ENCODE results near the gene CDK3.

CDK3 gene

GRCh38 chr17:76014100-76014924 lies 13.7 kb downstream of the CDK3 start:
- peak; percentile 75 for DNase-seq

DNA sequence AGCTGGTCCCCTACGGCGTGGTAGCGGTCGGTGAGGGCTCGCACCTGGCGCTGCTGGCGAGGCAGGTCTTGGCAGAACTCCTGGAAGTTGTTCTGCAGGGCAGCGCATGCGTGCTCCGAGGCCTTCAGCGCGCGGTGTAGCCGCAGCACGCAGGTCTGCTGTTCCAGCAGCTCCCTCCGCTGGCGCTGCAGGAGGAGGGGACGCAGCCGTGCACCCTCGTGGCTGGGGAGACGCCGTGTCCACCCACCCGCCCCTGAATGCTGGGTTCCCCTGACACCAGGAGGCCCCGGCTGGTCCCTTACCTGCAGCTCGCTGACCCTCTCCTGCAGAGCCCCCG lies 14.2 kb downstream of the CDK3 start:
- DNase-seq, result no peak

DNA sequence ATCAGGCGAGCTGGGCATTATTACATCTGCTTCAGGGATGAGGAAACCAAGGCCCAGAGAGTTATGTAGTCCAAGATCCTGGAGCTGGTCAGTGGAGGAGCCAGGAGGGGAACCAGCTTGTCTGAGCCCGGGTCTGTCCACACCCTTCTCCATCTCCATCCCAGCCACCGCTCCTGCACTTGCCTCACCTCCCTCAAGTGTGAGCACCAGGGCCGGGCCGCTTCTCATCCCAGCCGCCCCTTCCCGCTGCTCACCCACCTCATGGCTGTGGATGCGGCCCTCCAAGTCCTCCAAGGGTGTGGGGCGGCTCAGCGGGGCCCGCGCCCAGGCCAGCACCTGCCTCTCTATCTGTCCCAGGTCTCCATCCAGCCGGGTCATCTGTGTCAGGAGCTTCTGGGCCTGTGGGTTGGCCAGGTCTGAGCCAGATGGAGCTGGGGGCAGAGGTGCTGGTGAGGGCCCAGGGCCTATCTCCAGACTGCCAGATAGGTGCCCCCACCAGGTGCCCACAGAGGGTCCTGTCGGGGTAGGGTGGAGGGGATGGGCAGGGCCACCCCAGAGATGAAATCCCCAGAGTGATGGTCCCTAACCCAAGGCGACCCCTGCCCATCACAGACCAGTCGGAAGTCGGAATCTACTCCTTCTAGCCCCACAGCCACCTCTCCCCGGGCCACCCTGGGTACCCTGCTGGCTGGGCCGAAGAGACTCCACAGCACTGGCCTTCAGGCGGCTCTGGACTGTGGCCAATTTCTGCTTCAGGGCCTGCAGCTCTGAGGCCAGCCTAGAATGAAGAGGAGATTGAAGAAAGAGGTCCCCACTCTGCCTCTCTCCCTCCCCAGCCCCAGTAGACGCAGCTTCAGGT lies 17.1 kb downstream of the CDK3 start:
- no peak for DNase-seq

DNA sequence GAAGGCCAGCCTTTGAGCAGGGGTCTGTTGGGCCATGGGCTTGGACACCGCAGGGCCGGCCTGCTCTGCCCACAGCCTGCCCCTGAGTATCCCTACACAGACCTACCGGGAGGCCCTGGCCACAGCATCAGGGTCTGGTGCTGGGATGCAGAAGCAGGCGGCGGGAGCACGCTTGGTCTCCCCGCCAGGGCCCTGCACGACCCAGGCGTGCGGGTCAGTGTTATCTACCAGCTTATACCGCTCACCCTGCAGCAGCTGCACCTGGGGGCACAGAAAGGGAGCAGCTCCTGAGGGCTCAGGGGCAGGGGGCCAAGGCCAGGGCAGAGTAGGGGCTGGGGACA lies 17.7 kb downstream of the CDK3 start:
- no peak for DNase-seq

DNA sequence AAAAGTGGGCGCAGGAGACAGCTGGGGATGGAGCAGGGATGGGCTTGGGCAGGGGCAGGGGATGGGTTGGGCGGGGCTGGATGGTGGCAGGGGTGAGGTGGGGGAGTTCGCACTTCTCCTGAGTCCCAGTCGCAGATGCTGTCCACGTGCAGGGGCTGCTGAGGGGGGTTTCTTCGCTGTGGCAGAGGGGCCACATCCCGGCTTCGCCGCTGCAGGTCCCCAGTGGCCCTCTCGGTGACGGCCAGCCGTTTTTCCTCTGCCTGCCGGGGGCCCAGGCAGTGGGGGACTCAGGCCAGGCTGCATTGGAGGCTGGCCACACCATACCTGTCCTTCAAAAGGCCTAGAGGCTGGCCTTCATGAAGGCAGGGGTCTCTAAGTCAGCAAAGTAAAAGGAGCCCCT lies 18.1 kb downstream of the CDK3 start:
- DNase-seq, result no peak

GRCh38 chr17:76019833-76020467 lies 19.3 kb downstream of the CDK3 start:
- no peak for DNase-seq

DNA sequence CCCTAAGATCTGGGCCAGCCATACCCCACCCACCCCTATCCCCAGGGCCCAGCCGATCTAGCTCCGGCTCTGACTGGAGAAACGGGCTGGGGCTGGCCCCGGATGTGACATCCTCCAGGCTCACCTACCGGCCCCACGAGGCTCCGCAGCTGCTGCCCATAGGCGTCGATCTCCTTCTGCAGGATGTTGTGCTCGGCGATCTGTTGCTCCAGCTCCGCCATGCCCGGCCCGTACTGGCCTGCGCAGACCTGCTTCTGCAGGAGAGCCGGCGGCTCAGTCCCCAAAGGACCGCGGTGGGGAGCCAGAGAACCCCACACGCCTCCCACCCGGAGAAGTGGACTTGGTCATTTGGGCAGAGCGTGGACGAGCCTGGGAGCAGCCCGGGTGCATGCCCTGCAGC lies 21.6 kb downstream of the CDK3 start:
- DNase-seq, result no peak

GRCh38 chr17:76022973-76023899 lies 22.6 kb downstream of the CDK3 start:
- DNase-seq, result no peak

DNA sequence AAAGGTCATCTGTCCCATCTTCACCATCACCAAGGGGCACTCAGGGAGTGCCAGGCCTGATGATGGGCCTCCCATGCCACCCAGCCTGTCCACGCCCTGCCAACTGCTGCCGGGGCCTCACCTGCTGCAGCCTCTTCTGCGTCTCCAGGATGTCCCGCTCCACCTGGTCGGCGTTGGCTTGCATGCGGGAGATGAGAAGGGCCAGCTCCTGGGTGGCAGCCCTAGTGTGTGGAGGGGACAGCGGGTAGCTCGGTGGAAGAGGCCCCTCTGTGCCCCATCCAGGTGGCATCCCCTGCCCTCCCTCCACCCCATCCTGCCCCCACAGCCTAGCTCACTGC lies 23.2 kb downstream of the CDK3 start:
- no peak for DNase-seq

DNA sequence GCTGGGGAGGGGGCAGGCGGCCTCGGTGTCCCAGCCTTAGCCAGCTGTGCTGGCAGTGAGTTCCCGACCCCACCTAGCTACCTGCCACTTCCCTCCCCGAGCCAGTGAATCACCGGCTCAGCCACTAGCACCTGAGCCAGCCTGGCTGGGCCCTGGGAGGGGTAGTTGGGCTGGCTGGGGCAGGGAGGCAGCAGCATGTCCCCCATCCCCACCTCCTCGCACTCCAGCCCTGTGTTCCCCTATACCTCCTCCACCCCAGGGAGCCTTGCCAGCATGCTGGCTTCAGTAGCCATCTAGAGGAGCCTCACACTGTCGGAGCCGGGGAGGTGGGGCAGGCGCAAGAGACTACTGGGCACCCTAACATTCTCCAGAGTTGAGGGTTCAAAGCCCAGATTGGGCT lies 23.7 kb downstream of the CDK3 start:
- no peak for DNase-seq

GRCh38 chr17:76025294-76025693 lies 24.6 kb downstream of the CDK3 start:
- no peak for DNase-seq

GRCh38 chr17:76026714-76027158 lies 26.1 kb downstream of the CDK3 start:
- DNase-seq, result no peak

DNA sequence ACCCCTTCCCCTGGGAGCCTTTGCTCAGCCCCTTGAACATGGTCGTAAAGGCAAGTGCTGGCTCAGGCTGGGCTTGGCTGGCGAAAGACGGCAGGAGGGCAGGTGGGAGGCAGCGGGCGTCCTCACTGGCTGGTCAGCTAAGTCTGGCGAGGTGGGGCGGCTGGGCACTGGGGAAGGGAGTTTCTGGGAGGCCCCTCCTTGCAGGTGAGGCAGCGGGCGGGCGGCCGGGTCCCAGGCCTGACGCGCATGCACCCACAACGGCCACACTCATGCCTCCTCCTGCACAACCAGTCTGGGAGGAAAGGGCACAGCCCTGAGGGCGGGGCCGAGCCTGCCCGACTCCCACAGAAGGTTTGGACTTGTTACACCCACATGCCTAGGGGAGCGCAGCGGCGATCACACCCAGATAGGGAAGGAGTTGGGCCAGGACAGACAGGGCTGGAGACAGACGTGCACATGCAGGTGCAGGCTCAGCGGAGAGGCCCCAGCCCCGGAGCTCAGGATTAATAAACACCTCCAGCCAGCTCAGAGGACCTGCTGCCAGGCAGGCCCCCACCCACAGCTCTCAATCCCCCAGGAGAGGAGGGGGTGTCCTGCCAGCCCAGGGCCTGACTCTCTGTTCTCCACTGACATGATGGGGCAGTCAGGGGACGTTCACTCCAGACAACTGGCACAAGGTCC lies 26.6 kb downstream of the CDK3 start, which contains the start of gene EVPL:
EVPL (minus strand) TSS at position 148 of the 681 bp plus-strand sequence; CDS start at position 40, 108 bp downstream.
- peak; percentile 73 for DNase-seq

- no peak for DNase-seq
These were observed 31.6 kb downstream of the CDK3 start for GRCh38 chr17:76032073-76032779.

DNA sequence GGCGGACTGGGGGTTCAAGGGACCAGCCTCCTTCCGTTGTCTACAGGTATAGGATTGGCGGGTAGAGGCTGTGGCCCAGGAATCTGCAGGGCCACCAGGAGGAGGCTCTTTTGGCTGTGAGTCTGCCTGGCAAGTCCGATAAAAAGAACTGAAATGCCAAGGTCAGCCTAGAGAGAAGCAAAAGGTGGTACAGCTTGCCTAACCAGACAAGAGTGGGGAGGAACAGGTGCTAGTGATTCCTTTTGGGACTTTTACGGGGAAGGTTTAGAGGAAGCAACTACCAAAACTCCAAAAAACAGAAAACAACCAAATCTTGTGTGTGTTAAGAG lies 32.1 kb downstream of the CDK3 start:
- no peak for DNase-seq

- no peak for DNase-seq
These were observed 32.5 kb downstream of the CDK3 start for GRCh38 chr17:76033139-76033538.

DNA sequence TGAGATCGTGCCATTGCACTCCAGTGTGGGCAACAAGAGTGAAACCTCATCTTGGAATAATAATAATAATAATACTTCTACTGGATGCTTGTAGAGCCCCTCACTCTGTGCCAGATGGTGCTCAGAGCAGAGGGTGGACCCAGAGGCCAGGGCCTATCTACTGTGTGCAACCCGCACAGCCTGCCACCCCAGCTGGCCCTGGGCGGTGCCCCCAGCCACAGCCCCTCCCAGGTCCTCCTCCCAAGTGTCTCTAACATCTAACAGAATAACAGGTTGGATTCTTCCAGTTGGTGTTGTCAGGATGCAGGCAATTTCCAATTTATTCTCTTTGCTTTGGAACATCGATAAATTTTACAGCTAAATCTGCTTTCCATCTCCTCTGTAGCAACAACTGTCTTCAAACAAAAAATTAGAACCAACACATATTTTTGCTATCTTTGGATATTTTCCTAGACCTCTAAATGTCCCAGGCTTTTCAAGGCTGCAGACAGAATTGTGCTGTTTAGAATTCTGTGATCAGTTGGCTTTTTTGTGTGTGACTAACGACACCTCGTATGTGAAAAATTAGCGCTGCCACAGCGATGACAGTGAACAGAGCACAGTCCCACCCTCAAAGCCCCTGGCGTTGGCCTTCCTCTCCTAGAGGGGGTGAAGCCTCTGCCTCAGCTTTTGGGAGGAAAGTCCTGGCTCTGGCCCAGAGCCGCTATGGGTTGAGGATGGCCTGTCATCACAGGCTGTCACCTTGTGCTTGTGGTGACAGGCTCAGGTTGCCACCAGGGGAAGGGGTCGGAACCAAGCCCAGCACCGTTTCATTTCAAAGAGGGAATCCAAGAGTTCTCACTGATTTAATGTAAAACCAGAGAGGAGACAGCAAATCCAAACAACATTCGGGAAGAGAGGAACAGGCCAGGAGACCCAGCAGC lies 34.0 kb downstream of the CDK3 start:
- DNase-seq, result no peak

DNA sequence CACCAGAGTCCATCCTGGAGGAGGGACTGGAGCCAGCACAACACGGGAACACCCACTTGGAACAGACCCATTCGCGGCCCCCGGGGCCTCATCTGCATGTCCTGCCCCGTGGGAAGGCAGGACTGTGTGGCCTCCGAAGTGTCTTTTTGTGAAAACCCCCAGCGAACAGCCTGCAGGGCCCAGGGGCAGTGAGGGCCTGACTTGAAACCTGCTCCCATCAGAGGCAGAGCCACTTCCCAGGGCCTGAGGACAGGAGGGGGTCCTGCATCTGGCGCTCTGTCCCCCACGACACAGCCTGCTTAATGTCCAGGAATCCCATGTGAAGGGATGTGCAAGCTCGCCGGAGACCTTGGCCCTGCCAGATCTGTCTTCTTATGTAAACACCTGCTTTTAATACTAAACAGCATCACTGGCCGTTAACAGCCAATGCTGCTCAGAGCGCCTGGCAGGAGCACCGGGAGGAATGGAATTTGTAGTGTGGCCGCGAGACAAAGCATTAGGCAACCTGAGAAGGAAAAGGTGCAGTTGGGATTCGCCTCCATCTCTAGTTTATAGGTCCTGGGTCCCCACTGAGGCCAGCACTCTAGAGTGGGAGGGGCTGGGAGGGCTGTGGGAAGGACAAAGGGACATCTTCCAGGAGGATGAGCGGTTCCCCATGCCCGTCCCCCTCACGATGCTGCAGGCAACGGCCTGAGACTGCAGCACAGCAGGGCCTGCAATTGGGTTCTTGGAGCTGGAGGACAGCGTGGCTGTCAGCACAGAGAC lies 36.0 kb downstream of the CDK3 start:
- DNase-seq, result no peak

GRCh38 chr17:76038050-76038449 lies 37.4 kb downstream of the CDK3 start:
- DNase-seq, result no peak
